Skin epidermis (tissue), 12 donors: ENCODE results near the gene CSTPP1.

ENCODE experiments used
- H3K27ac ChIP-seq, 21 experiments: fragments of 200-600 bp; sonication (generic) in 11 of 21; one replicate each; pipeline ENCODE4 v1.5.0; 2020; ENCODE audit warnings: mild to moderate bottlenecking in 3 of 21, inconsistent platforms in 2 of 21, moderate library complexity in 2 of 21
- H3K4me3 ChIP-seq, 7 experiments: fragments of 200-600 bp; sonication (generic) in 2 of 7; one replicate each; pipeline ENCODE4 v1.5.0; 2020; ENCODE audit warnings: inconsistent platforms in 2 of 7, mild to moderate bottlenecking in 2 of 7, moderate library complexity in 1 of 7

The CSTPP1 gene, protein sequence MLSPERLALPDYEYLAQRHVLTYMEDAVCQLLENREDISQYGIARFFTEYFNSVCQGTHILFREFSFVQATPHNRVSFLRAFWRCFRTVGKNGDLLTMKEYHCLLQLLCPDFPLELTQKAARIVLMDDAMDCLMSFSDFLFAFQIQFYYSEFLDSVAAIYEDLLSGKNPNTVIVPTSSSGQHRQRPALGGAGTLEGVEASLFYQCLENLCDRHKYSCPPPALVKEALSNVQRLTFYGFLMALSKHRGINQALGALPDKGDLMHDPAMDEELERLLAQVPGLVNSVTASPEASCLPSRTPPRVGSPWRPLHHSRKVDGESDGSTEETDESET

DNA sequence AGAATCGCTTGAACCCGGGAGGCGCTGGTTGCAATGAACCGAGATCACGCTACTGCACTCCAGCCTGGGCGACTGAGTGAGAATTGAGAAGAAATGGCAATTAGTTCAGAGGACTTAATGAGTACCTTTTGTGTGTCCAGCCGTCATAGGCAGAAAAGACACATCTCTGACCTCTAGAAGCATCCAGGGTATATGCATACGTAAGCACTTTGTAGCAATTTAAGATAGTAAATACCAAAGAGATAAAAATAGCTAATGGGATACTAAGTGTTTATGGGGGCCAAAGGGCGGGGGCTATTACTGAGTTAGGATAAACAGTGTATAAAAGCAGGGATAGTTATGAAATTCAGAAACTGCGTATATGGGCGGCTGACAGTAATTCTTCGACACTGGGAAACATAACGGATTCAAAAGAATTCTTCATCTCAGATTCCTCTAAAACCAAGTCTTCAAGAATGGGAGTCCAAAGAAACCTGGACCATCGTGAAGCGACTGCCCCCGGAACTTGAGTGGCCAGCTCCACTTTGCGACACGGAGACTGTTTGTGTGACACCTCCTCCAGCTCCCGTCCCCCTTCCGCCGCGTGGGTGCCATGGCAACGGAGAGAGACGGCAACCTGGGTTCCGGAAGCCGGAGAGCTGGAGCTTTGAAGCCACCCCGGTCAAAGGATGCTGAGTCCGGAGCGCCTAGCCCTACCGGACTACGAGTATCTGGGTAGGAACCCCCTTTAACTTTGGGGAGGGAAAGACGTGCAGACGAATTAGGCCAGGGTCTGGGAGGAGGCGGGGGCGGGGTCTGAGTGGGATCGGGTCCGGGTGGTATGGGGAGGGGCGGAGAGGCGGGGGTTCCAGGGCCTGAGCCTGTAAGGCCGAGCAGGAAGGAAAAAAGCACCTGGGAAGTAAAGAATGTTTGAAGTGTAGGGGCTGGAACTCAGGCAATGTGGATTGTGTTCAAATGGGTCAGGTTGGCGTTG is at the start of gene CSTPP1:
TSS of gene CSTPP1 (plus strand) at position 624 of the 973 bp plus-strand sequence. CDS start at position 669, 45 bp downstream.
- Histone ChIP-seq H3K27ac (peak within 1 kb of the TSS in 18 of 21 experiments; percentile 6 to 83 (median 64)), H3K4me3 (peak within 1 kb of the TSS; percentile 52 to 83 (median 59))

DNA sequence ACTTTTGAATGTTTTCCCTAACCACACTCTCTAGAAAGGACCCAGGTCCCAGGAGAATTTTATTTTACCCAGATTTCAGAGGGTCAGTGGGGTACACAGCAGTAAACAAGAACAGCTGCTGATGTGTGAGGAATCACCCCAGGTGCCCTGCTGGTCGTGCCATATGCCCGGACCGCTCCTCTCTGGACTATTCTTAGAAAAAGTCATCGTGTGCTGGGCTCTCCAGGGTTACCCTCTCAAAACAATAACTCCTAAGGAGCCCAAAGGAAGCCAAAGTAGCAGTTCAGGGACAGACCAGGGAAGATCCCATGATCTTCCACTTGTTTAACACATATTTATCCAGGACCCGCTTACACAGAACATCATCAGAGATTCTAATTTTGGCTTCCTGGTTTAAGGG is 47.9 kb upstream of the CSTPP1 start:
- H3K27ac ChIP-seq: no peak overlapping the region

DNA sequence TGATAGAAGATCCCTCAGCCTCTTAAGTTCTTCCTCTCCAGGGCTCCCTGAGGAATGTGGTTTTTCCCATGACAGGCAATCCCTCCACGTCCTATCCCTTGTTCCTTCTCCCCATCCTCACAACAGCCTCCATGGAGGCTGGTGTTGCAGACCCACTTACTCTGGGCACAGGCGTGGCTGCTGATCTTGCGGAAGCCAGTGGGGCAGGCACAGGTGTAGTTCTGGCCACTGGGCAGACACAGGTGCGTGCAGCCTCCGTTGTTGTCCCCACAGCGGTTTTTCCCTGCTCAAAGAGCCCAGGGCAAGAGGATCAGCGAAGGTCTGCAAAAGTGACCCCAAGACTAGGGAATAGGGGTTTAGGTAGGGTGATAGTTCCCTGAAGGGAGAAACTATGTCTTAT is 47.3 kb upstream of the CSTPP1 start:
- no peak overlapping the region for H3K27ac ChIP-seq

More for the DNA sequence above, 47.9 kb upstream of the CSTPP1 start:
- H3K4me3 ChIP-seq: no peak overlapping the region

DNA sequence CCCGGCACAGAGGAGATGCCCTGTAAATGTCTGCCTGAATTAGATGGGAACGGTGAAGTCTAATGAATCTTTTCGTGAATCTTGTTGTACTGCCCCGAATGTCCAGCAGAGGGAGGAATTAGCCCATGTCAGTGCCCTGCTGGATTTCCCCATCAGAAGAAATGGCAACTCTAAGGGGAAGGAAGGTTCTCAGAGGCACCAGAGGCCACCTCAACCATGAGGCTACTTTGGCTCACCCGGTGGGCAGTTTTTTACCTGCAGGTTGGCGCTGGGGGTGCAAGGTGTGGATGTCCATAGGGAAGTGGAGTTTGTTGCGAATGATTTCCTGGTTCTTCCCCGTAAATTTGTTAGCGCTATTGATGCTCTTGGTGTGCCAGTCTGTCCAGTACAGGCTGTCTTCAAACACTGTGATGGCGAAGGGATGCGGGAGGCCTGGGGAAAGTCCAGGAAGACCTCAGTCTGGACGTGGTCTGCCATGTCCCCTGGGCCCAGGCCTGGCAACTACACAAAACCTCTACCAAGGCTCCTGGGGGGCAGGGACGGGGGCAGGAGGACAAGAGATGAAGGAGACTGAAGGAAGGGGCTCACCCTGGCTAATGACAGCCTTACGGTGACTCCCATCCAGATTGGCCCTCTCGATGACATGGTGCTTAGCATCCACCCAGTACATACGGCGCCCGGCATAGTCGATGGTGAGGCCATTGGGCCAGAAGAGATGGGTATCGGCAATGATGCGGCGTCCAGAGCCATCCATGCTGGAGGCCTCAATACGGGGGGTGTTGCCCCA is 46.7 kb upstream of the CSTPP1 start:
- H3K27ac ChIP-seq: no peak overlapping the region

More for the DNA sequence above, 47.3 kb upstream of the CSTPP1 start:
- no peak overlapping the region for H3K4me3 ChIP-seq

DNA sequence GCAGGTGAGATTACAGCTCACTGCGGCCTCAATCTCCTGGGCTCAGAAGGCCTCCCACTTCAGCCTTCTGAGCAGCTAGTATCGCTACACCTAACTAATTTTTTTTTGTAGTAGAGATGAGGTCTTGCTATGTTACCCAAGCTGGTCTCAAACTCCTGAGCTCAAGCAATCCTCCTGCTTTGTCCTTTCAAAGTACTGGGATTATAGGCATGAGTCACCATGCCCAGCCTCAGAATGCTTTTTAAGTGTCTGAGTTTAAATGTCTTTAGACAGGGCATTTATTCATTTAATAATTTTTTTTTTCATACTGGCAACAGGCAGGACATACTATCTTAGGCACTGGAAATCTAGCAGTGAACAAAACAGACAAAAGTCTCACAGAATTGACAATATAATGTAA is 45.9 kb upstream of the CSTPP1 start:
- H3K4me3 ChIP-seq: no peak overlapping the region
- no peak overlapping the region for H3K27ac ChIP-seq

More for the DNA sequence above, 46.7 kb upstream of the CSTPP1 start:
- H3K4me3 ChIP-seq: no peak overlapping the region

DNA sequence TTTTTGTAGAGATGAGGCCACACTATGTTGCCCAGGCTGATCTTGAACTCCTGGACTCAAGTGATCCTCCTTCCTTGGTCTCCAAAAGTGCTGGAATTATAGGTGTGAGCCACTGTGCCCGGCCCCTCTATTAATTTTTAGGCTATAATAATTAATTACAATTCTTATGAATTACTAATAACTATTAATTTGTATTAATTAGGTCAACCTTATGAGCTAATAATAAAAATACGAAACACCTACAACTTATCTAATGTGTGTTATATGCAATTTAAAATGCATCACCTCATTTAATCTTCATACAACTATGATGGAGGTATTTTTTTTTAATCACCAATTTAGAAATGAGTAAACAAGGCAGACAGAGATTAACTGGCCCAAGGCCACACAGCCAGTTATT is 44.5 kb upstream of the CSTPP1 start:
- H3K27ac ChIP-seq: no peak overlapping the region
- H3K4me3 ChIP-seq: no peak overlapping the region

DNA sequence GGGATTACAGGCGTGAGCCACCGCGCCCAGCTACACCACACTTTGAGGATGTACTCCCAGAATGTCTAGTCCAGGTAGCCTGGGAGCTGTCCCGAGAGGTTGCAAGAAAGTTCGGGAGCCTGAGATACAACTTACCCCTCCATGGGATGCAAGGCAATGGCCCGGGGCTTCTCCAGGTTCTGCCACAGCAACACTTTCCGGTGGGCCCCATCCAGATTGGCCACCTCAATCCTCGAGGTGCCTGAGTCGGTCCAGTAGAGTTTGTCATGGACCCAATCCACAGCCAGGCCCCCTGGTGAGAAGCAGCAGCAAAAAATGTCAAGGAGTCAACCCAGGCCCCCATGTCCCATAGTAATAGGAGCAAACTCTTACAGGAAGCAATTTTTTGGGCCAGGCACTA is 43.7 kb upstream of the CSTPP1 start:
- Histone ChIP-seq H3K4me3 (no peak overlapping the region), H3K27ac (no peak overlapping the region)

DNA sequence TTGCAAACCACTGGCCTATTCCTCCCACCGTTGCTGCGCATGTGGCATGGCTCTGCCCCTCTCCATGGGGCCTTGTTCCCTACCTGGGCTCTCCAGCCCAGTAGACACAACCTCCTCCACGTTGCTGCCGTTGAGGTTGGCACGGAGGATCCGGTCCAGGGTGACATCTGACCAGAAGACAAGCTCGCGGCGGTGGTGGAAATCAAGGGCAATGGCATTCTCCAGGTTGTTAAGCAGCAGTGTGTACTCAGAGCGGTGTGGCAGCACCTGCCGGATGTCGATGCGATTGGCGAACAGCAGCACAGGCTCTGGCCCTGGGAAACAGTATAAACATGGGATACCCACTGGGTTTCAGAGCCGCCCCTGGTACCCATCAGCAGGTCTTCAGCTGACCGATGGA is 42.1 kb upstream of the CSTPP1 start:
- Histone ChIP-seq H3K4me3 (no peak overlapping the region), H3K27ac (no peak overlapping the region)

DNA sequence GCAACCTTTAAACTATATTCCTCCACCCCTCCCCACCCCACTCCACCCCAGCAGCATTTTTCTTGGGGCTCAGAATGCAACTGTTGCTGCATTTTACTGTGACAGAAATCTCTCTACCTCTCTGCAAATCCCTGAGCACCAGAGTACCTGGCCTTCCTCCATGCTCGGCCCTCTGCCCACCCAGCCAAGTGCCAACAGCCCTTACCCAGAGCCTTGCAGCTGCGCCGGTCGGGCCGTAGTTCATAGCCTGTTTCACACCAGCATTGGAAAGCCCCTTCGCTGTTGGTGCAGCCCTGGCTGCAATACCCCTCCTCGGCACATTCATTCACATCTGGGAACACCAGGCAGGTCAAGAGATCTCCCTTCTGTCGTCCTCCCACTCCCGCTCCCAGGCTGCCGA is 41.6 kb upstream of the CSTPP1 start:
- H3K27ac ChIP-seq: no peak overlapping the region
- no peak overlapping the region for H3K4me3 ChIP-seq

DNA sequence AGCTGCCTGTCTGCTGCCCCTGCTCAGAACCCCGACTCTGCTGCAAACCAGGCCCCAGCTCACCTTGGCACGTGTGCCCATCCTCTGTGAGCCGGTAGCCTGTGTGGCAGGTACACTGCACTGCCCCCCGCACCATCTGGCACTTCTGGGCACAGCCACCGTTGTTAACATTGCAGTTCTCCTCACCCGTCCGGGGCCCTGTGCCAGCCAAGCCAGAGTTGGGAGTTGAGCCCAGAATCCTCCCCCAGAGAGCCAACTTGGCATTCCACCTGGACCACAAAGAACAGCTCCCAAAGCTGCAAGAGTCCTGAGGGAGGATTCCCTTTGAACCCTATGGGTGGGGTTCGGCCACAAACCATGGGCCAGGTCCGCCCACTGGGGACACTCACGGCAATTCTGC is 40.7 kb upstream of the CSTPP1 start:
- Histone ChIP-seq H3K4me3 (no peak overlapping the region), H3K27ac (no peak overlapping the region)

DNA sequence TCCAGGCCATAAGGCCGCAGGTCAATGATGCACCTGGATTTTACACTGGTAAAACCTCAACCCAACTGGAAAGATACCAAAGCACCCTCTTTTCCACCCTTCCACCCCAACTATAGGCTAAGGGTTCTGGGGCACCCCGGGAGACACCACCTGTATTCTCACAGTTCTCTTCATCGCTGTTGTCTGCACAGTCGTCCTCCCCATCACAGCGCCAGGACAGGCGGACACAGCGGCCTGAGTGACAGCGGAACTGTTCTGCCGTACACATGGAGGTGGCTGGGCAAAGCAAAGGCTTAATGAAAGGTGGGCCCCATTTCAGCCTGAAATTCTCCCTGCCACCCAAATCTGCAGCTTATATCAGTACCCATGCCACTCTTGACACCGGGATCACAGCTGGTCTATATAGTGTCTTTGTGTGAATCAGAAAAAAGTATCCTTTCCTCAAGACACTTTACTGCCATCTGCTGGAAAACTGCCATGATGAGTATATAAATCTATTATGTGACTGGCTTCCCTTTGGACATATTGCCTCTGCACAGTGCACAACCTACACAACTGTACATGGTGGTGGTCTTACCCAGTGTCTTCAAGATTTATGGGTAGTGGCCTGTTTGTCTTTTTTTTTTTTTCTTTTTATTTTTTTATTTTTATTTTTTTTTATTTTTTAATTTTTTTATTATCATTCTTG is 39.7 kb upstream of the CSTPP1 start:
- H3K27ac ChIP-seq: no peak overlapping the region
- H3K4me3 ChIP-seq: no peak overlapping the region

DNA sequence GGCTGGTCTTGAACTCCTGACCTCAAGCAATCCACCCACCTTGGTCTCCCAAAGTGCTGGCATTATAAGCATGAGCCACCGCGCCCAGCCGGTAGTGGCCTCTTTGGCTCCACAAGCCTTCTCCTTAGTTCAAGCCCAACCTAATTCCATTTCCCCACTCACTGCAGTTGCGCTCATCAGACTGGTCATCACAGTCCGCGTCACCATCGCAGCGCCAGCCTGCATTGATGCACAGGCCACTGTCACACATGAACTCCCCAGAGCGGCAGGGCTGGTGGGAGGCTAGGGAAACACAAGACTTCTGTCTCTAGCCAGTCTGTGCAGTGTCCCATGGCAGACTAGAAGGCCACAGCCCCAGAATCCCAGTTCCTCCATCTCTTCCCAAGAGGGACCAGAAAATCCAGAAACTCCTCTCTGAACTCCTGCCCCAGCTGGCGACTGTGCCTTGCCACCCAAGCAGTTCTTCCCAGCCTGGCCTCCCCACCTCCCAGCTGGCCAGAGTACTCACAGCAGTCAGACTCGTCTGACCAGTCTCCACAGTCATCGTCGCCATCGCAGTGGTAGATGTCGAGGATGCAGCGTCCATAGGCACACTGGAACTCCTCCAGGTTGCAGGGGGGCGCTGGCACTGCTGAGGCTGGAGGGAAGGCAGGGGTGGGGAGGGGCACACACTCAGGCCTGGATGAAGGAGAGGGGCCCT is 38.0 kb upstream of the CSTPP1 start:
- peak overlapping the region in 4 of 21 experiments; percentile 9 to 37 (median 17) for H3K27ac ChIP-seq

DNA sequence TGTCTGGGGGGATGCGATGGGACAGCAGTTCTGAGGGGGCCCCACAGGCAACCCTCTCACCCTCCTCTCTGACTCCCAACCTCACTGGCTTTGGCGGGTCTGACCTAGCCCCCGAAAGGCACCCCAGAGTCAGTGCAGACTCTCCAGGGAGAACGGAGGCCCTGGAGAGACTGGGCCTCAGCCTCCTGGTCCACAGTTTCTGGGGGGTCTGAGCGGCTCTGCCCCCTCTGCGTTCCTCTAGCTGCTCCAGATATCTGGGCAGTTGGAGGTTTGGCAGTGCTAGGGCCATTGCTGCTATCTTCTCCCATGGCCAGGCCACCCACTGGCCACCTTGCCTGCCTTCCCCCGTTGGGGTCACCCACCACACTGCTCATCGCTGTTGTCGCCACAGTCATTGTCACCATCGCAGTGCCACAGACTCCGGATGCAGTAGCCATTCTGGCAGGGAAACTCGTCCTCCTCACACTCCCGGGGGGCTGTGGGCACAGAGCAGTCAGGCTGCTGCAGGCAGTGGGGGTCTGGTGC is 37.0 kb upstream of the CSTPP1 start:
- no peak overlapping the region for H3K27ac ChIP-seq
- no peak overlapping the region for H3K4me3 ChIP-seq

More for the DNA sequence above, 38.0 kb upstream of the CSTPP1 start:
- no peak overlapping the region for H3K4me3 ChIP-seq

DNA sequence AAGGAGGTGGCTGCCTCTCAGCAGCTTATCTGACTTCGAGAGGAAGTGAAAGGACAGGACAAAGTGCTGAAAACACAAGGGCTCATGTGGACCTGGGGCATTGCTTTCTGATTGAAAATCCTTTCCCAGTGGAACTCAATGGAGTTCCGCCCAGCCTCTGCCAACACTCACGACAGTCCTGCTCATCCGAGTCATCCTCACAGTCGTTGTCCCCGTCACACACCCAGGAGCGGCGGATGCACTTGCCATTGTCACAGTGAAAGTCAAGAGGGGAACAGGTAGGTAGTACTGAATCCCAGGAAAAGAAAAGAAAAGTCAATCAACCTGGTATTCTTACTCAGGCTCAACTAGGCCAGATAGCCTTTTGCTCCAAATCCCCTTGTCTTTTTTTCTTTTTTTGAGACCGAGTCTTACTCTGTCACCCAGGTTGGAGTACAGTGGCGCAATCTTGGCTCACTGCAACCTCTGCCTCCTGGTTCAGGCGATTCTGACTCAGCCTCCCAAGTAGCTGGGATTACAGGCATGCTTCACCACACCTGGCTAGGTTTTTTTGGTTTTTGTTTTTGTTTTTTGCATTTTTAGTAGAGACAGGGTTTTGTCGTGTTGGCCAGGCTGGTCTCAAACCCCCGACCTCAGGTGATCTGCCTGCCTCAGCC is 36.3 kb upstream of the CSTPP1 start:
- Histone ChIP-seq H3K4me3 (no peak overlapping the region), H3K27ac (no peak overlapping the region)

DNA sequence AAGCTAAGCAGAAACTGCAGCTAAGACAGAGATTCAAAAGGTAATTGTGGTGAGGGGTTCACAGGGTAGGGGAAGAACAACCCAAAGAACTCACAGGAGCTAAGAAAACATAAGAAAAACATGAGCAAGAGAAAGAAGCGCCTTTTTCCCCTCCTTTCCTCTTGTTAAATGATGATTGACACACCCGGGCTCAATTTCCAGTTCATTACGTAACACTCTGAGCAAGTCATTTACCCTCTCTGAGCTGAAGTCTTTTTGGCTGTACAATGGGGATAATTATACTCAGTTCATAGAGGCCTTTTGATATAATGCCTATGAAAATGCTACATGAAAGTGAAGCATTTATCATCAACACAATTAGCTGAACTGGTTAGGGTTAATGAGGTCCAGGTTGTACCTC is 35.4 kb upstream of the CSTPP1 start:
- no peak overlapping the region for H3K27ac ChIP-seq
- H3K4me3 ChIP-seq: no peak overlapping the region

DNA sequence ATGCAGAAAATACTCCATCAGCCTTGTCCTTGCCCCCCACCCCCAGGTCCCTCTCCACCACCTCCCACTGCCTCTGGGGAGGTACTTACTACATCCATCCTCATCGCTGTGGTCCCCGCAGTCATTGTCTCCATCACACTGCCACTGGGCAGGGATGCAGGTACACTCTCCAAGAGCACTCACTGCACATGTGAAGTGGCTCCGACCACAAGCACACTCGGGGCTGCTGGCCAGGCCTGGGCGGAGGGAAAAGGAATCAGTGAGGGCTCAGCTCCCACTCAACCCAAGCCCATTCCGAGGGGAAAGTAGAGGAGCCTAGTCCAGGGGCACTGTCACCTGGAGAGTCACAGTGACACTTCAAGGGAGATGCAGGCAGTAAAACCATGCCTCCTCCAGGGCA is 33.9 kb upstream of the CSTPP1 start:
- Histone ChIP-seq H3K4me3 (no peak overlapping the region), H3K27ac (no peak overlapping the region)

DNA sequence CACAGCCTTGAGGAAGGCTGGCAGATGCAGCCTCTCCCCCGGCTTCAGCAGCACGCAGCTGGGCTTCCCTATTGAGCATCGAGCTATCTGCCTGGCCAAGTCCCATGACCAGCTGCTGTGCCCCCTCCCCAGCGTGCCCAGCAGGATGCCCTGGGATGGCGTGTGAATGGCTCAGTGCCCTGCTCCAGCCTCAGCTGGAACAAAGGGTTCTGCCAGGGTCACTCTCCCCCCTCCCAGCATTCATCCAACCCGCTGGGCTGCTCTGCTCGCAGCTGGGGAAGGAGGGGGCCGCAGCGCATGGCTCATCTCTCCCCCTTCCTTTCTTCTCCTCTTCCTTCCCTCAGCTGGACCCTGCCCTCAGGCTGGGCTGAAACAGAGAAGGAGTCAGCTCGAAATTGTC is 32.7 kb upstream of the CSTPP1 start:
- no peak overlapping the region for H3K27ac ChIP-seq

DNA sequence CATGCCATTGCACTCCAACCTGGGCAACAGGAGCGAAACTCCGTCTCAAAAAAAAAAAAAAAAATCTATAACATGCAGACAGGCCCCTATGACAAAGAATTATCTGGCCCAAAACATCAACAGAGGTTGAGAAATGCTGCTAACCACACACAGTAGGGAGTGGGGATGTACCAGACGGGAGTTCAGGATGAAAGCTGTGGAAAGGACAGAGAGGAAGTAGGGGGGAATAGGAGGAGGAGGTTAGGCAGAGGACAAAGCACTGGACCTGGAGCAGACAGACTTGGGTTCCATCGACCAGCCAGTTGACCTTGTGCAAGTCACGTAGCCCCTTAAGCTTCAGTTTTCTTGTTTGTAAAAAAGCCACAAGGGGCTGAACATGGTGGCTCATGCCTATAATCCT is 30.8 kb upstream of the CSTPP1 start:
- H3K27ac ChIP-seq: no peak overlapping the region
- no peak overlapping the region for H3K4me3 ChIP-seq

More for the DNA sequence above, 32.7 kb upstream of the CSTPP1 start:
- no peak overlapping the region for H3K4me3 ChIP-seq
